Mammary epithelial cell (primary cell): ENCODE results near the gene HLA-DOB.

Source experiments
- EZH2 ChIP-seq: IDR thresholded peaks from 2 replicates; pipeline ENCODE4 v1.6.1; 2012; ENCODE audit warnings: low read length, inconsistent platforms, borderline replicate concordance
- TF ChIP-seq, protein P1 (sequence below), 2 donors: IDR thresholded peaks in 1 of 2; conservative IDR thresholded peaks in 1 of 2; 2 replicates each; pipeline ENCODE4 v1.5.1; 2011 to 2012; ENCODE audit warnings: inconsistent platforms in 2 of 2, low read length in 2 of 2, mild to moderate bottlenecking in 2 of 2, control low read depth in 1 of 2, low read depth in 1 of 2; ENCODE audit not compliant: insufficient read depth in 1 of 2; ENCODE audit errors: extremely low read depth in 1 of 2

DNA sequence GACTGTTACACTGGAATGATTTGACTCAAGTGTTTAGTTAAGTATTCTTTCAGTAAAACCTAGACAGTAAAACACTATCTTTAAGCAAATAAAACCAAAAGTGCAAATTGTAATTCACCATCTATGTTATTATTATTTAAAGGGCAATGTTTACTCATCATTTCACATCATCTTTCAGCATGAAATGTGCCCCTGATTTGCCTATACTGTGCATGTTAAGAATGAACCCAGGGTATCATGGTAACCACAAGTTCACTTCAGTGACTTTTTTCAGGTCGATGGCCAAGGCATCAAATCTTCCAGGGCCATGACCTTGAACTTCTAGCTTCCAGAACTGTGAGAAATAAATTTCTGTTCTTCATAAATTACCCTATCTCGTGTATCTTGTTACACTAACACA is 2.1 kb upstream of the HLA-DOB start:
- TF ChIP-seq, protein P1, sequence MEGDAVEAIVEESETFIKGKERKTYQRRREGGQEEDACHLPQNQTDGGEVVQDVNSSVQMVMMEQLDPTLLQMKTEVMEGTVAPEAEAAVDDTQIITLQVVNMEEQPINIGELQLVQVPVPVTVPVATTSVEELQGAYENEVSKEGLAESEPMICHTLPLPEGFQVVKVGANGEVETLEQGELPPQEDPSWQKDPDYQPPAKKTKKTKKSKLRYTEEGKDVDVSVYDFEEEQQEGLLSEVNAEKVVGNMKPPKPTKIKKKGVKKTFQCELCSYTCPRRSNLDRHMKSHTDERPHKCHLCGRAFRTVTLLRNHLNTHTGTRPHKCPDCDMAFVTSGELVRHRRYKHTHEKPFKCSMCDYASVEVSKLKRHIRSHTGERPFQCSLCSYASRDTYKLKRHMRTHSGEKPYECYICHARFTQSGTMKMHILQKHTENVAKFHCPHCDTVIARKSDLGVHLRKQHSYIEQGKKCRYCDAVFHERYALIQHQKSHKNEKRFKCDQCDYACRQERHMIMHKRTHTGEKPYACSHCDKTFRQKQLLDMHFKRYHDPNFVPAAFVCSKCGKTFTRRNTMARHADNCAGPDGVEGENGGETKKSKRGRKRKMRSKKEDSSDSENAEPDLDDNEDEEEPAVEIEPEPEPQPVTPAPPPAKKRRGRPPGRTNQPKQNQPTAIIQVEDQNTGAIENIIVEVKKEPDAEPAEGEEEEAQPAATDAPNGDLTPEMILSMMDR (conservative IDR thresholded peaks at IDR 0.05 in 1 of 2, IDR thresholded peaks at IDR 0.05 in 1 of 2; ENCODE audit: extremely low read depth in 1 of 2, insufficient read depth in 1 of 2, low read depth in 1 of 2, low read length in 2 of 2), result no peak
- TF ChIP-seq EZH2, result no peak
